Astrocyte (in vitro differentiated cells and primary cell): ENCODE data around the gene CFAP20. TPM values are rescaled to one million over a fixed set of nuclear protein-coding genes. Genes with fewer than 3 reads are reported as not detected.

ENCODE experiments used
- DNase-seq: peaks from one replicate; pipeline ENCODE4 v3.0.0-alpha.2; 2010; ENCODE audit warnings: low read depth
- FAIRE-seq: peaks from 2 replicates; lab custom pipeline; 2011; peaks lifted over from hg19 to GRCh38; lab: Jason Lieb, UNC
- H2AFZ ChIP-seq: 2 replicates; pipeline ENCODE4 v1.6.0; 2012; ENCODE audit warnings: low read depth, low read length, inconsistent platforms
- H3K27ac ChIP-seq: 2 replicates; pipeline ENCODE4 v1.5.1; 2011; ENCODE audit warnings: low read depth, low read length, inconsistent platforms
- H3K27me3 ChIP-seq: 2 replicates; pipeline ENCODE4 v1.6.0; 2011; ENCODE audit warnings: low read length, inconsistent platforms; ENCODE audit not compliant: insufficient read depth
- H3K36me3 ChIP-seq: 2 replicates; pipeline ENCODE4 v1.5.1; 2011; ENCODE audit warnings: low read length, inconsistent platforms; ENCODE audit not compliant: insufficient read depth
- H3K4me1 ChIP-seq: 2 replicates; pipeline ENCODE4 v1.5.1; 2011; ENCODE audit warnings: low read length, inconsistent platforms; ENCODE audit not compliant: insufficient read depth
- H3K4me2 ChIP-seq: 2 replicates; pipeline ENCODE4 v1.6.0; 2012; ENCODE audit warnings: low read length, inconsistent platforms
- H3K4me3 ChIP-seq: 2 replicates; pipeline ENCODE4 v1.5.1; 2011; ENCODE audit warnings: low read depth, mild to moderate bottlenecking, low read length, inconsistent platforms; ENCODE audit not compliant: insufficient read depth
- H3K79me2 ChIP-seq: 2 replicates; pipeline ENCODE4 v1.6.0; 2012; ENCODE audit warnings: mild to moderate bottlenecking, low read length, inconsistent platforms; ENCODE audit not compliant: insufficient read depth
- H3K9ac ChIP-seq: 2 replicates; pipeline ENCODE4 v1.6.0; 2012; ENCODE audit warnings: mild to moderate bottlenecking, low read length, inconsistent platforms
- H3K9me3 ChIP-seq: 2 replicates; pipeline ENCODE4 v1.5.1; 2012; ENCODE audit warnings: low read depth, mild to moderate bottlenecking, low read length, inconsistent platforms; ENCODE audit not compliant: insufficient read depth
- H4K20me1 ChIP-seq: 2 replicates; pipeline ENCODE4 v1.6.0; 2012; ENCODE audit warnings: low read length, inconsistent platforms; ENCODE audit not compliant: insufficient read depth
- H3K27ac Mint-ChIP-seq: one replicate; pipeline ENCODE4 v1.8.0; 2021; ENCODE audit warnings: mild to moderate bottlenecking, mixed read lengths; ENCODE audit not compliant: unreplicated experiment
- H3K27me3 Mint-ChIP-seq: one replicate; pipeline ENCODE4 v1.8.0; 2021; ENCODE audit warnings: low read depth, mixed read lengths; ENCODE audit not compliant: unreplicated experiment
- H3K36me3 Mint-ChIP-seq: one replicate; pipeline ENCODE4 v1.8.0; 2021; ENCODE audit warnings: low read depth, mixed read lengths; ENCODE audit not compliant: unreplicated experiment
- H3K4me1 Mint-ChIP-seq: one replicate; pipeline ENCODE4 v1.8.0; 2021; ENCODE audit warnings: low read depth, mixed read lengths; ENCODE audit not compliant: unreplicated experiment
- H3K4me3 Mint-ChIP-seq: one replicate; pipeline ENCODE4 v1.8.0; 2021; ENCODE audit warnings: mild to moderate bottlenecking, moderate library complexity, mixed read lengths; ENCODE audit not compliant: unreplicated experiment
- H3K9me3 Mint-ChIP-seq: one replicate; pipeline ENCODE4 v1.8.0; 2021; ENCODE audit warnings: mild to moderate bottlenecking, mixed read lengths; ENCODE audit not compliant: unreplicated experiment
- CTCF ChIP-seq: IDR thresholded peaks from 2 replicates; pipeline ENCODE4 v1.5.1; 2011; ENCODE audit warnings: low read depth, mild to moderate bottlenecking, inconsistent platforms, low read length, moderate library complexity; ENCODE audit not compliant: insufficient read depth
- EZH2 ChIP-seq: IDR thresholded peaks from 2 replicates; pipeline ENCODE4 v1.6.1; 2012; ENCODE audit warnings: mild to moderate bottlenecking, low read length, inconsistent platforms; ENCODE audit not compliant: insufficient read depth
- total RNA-seq: library from RNA; stranded (reverse); gene quantifications from 2 replicates; pipeline ENCODE4 v1.2.1, GENCODE V29; 2021

Gene CFAP20
- total RNA-seq, 1 donor from 2014 or later: 43.6 TPM

- no peaks in the 10 kb centered on the region for H3K36me3 ChIP-seq
- H3K27me3 ChIP-seq: no peaks in the 10 kb centered on the region
- peaks cover 59% of the 10 kb centered on the region for H3K79me2 ChIP-seq
- TF ChIP-seq CTCF (peak; percentile 35), EZH2 (no peak)
- DNase-seq: no peak
- H3K9me3 Mint-ChIP-seq: peaks cover 5% of the 10 kb centered on the region
- H3K4me1 ChIP-seq: peaks cover 17% of the 10 kb centered on the region
- FAIRE-seq: no peak
- no peak overlapping the region for H3K27ac Mint-ChIP-seq
- peak overlapping the region; percentile 60 for H3K27ac ChIP-seq
- H3K9me3 ChIP-seq: no peaks in the 10 kb centered on the region
- H3K4me3 Mint-ChIP-seq: peak overlapping the region; percentile 89
- peak overlapping the region; percentile 95 for H3K9ac ChIP-seq
- peaks cover 28% of the 10 kb centered on the region for H3K4me1 Mint-ChIP-seq
- no peaks in the 10 kb centered on the region for H3K27me3 Mint-ChIP-seq
- peaks cover 52% of the 10 kb centered on the region for H4K20me1 ChIP-seq
- H3K4me2 ChIP-seq: peak overlapping the region; percentile 89
- H3K4me3 ChIP-seq: peak overlapping the region; percentile 96
- no peak overlapping the region for H2AFZ ChIP-seq
- no peaks in the 10 kb centered on the region for H3K36me3 Mint-ChIP-seq
Observed at GRCh38 chr16:58127634-58128033, 1.5 kb downstream of the CFAP20 start.

GRCh38 chr16:58127033-58127556, 2.1 kb downstream of the CFAP20 start:
- Histone ChIP-seq H3K79me2 (peaks cover 62% of the 10 kb centered on the region), H3K27ac (peak overlapping the region; percentile 60), H3K4me3 (peak overlapping the region; percentile 96), H3K4me2 (peak overlapping the region; percentile 89), H4K20me1 (peaks cover 57% of the 10 kb centered on the region), H3K4me1 (peaks cover 18% of the 10 kb centered on the region), H2AFZ (no peak overlapping the region), H3K27me3 (no peaks in the 10 kb centered on the region), H3K9ac (peak overlapping the region; percentile 95), H3K36me3 (no peaks in the 10 kb centered on the region), H3K9me3 (no peaks in the 10 kb centered on the region)
- peaks cover 28% of the 10 kb centered on the region for H3K4me1 Mint-ChIP-seq
- DNase-seq (peak; percentile 39), FAIRE-seq (no peak)
- peak overlapping the region; percentile 89 for H3K4me3 Mint-ChIP-seq
- no peak overlapping the region for H3K27ac Mint-ChIP-seq
- peak; percentile 38 for TF ChIP-seq CTCF
- no peak for TF ChIP-seq EZH2
- H3K27me3 Mint-ChIP-seq: no peaks in the 10 kb centered on the region
- H3K9me3 Mint-ChIP-seq: peaks cover 5% of the 10 kb centered on the region
- H3K36me3 Mint-ChIP-seq: no peaks in the 10 kb centered on the region

- Histone ChIP-seq H2AFZ (no peak overlapping the region), H3K4me1 (peaks cover 23% of the 10 kb centered on the region), H3K9me3 (no peaks in the 10 kb centered on the region), H3K4me2 (peak overlapping the region; percentile 89), H3K27ac (peak overlapping the region; percentile 60), H3K27me3 (no peaks in the 10 kb centered on the region), H3K4me3 (peak overlapping the region; percentile 96), H3K36me3 (no peaks in the 10 kb centered on the region), H3K79me2 (peaks cover 64% of the 10 kb centered on the region), H3K9ac (peak overlapping the region; percentile 95), H4K20me1 (peaks cover 63% of the 10 kb centered on the region)
- DNase-seq (no peak), FAIRE-seq (no peak)
- Mint-ChIP-seq H3K9me3 (peaks cover 5% of the 10 kb centered on the region), H3K36me3 (no peaks in the 10 kb centered on the region), H3K4me3 (peak overlapping the region; percentile 11), H3K4me1 (peaks cover 34% of the 10 kb centered on the region), H3K27me3 (no peaks in the 10 kb centered on the region), H3K27ac (no peak overlapping the region)
- TF ChIP-seq CTCF (no peak), EZH2 (no peak)
Observed at GRCh38 chr16:58126451-58126961, 2.7 kb downstream of the CFAP20 start.
